Progenitor cell of endocrine pancreas (in vitro differentiated cells): ENCODE results near the gene NANOS1. TPM values are rescaled to one million over a fixed set of nuclear protein-coding genes. Genes with fewer than 3 reads are reported as not detected.

Experiments used
- DNase-seq: peaks from one replicate; pipeline ENCODE4 v3.0.0; 2021; ENCODE audit warnings: low spot score; ENCODE audit not compliant: unreplicated experiment
- H3K27ac Mint-ChIP-seq: 2 replicates; pipeline ENCODE4 v1.8.0; 2021; ENCODE audit warnings: mild to moderate bottlenecking, moderate library complexity, mixed read lengths
- H3K27me3 Mint-ChIP-seq: 2 replicates; pipeline ENCODE4 v1.8.0; 2021; ENCODE audit warnings: mixed read lengths
- H3K36me3 Mint-ChIP-seq: 2 replicates; pipeline ENCODE4 v1.8.0; 2022; ENCODE audit warnings: mixed read lengths; ENCODE audit not compliant: insufficient read depth
- H3K4me1 Mint-ChIP-seq: 2 replicates; pipeline ENCODE4 v1.8.0; 2021; ENCODE audit warnings: low read depth, mixed read lengths
- H3K4me3 Mint-ChIP-seq: 2 replicates; pipeline ENCODE4 v1.8.0; 2021; ENCODE audit warnings: low read depth, mild to moderate bottlenecking, moderate library complexity, mixed read lengths
- H3K9me3 Mint-ChIP-seq: 2 replicates; pipeline ENCODE4 v1.8.0; 2021; ENCODE audit warnings: low read depth, mixed read lengths
- total RNA-seq: library from RNA; stranded (reverse); gene quantifications from 2 replicates; pipeline ENCODE4 v1.2.1, GENCODE V29; 2021
- TF ChIP-seq, protein P1 (sequence below): fragments of 200-600 bp; sonication (generic); IDR thresholded peaks from one replicate; pipeline ENCODE4 v1.5.0; 2021; ENCODE audit warnings: antibody characterized with exemption, mild to moderate bottlenecking; ENCODE audit not compliant: unreplicated experiment

NANOS1 gene
- total RNA-seq, 1 donor from 2014 or later: 2.7 TPM

DNA sequence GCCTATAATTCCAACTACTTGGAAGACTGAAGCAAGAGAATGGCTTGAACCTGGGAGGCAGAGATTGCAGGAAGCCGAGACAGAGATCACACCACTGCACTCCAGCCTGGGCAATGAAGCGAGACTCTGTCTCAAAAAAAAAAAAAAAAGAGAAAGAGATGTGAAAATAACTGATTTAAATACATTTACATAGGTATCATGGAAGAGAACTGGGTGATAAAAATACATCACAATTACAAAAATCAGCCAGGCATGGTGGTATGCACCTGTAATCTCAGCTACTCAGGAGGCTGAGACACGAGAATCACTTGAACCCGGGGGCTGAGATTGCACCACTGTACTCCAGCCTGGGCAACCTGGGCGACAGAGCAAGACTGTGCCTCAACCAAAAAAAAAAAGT is 19.8 kb downstream of the NANOS1 start:
- peaks cover 48% of the 10 kb centered on the region for H3K36me3 Mint-ChIP-seq
- TF ChIP-seq, protein P1, sequence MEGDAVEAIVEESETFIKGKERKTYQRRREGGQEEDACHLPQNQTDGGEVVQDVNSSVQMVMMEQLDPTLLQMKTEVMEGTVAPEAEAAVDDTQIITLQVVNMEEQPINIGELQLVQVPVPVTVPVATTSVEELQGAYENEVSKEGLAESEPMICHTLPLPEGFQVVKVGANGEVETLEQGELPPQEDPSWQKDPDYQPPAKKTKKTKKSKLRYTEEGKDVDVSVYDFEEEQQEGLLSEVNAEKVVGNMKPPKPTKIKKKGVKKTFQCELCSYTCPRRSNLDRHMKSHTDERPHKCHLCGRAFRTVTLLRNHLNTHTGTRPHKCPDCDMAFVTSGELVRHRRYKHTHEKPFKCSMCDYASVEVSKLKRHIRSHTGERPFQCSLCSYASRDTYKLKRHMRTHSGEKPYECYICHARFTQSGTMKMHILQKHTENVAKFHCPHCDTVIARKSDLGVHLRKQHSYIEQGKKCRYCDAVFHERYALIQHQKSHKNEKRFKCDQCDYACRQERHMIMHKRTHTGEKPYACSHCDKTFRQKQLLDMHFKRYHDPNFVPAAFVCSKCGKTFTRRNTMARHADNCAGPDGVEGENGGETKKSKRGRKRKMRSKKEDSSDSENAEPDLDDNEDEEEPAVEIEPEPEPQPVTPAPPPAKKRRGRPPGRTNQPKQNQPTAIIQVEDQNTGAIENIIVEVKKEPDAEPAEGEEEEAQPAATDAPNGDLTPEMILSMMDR: no peak

DNA sequence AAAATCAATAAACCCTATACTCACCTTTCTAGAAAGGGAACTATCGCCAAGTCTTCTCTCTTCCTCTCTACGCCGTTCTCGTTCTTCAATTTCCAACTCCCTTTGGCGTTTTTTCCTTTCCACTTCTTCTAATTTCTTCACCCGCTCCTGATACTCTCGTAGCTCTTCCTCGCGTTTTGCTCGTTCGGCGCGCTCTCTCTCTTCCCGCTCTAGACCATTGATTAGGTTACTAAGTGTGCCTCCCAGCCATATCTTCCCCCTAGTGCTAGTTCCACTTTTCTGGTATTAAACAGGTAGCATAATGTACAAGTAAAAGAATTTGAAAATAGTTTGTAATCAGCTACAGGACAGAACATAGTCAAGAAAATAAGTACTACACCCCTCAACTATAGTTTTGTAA is 20.3 kb downstream of the NANOS1 start:
- Mint-ChIP-seq H3K27me3 (no peaks in the 10 kb centered on the region), H3K9me3 (no peaks in the 10 kb centered on the region), H3K4me1 (no peaks in the 10 kb centered on the region), H3K4me3 (no peak overlapping the region), H3K36me3 (peaks cover 50% of the 10 kb centered on the region), H3K27ac (no peak overlapping the region)
- no peak for DNase-seq
- TF ChIP-seq, protein P1: no peak

More for the DNA sequence above, 19.8 kb downstream of the NANOS1 start:
- no peaks in the 10 kb centered on the region for H3K27me3 Mint-ChIP-seq
- no peak for DNase-seq
- H3K4me1 Mint-ChIP-seq: no peaks in the 10 kb centered on the region
- no peak overlapping the region for H3K4me3 Mint-ChIP-seq
- H3K27ac Mint-ChIP-seq: no peak overlapping the region
- no peaks in the 10 kb centered on the region for H3K9me3 Mint-ChIP-seq

DNA sequence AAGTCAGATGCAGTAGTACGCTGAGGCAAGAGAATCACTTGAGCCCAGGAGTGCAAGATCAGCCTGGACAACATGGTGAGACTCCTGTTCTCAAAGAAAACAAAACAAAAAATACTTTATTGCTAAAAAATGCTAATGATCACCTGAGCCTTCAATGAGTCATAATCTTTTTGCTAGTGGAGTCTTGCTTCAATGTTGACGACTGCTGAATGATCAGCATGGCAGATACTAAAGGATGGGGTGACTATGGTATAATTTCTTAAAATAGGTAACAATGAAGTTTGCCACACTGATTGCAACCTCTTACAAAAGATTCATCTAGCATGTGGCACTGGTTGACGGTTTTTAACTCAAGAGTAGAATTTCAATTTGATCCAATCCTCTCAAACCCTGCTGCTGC is 22.3 kb downstream of the NANOS1 start:
- H3K4me1 Mint-ChIP-seq: peaks cover 2% of the 10 kb centered on the region
- H3K36me3 Mint-ChIP-seq: peaks cover 45% of the 10 kb centered on the region
- no peaks in the 10 kb centered on the region for H3K27me3 Mint-ChIP-seq
- no peak overlapping the region for H3K4me3 Mint-ChIP-seq
- H3K9me3 Mint-ChIP-seq: no peaks in the 10 kb centered on the region
- no peak for DNase-seq
- TF ChIP-seq, protein P1: no peak
- no peak overlapping the region for H3K27ac Mint-ChIP-seq

DNA sequence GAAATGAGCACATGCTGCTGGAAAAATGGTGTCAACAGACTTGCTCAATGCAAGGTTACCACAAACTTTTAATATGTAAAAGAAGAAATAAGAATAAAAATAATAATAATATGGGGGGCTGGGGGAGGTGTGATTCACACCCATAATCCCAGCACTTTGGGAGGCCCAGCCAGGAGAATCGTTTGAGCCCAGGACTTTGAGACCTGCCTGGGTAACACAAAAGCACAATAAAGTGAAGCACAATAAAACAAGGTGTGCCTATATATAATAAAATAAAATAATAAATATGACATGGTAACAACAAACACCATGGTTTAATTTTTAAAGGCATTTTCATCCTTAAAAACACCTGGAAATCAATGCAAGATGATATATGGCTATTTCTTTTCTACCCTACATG is 26.0 kb downstream of the NANOS1 start:
- TF ChIP-seq, protein P1: no peak
- no peaks in the 10 kb centered on the region for H3K9me3 Mint-ChIP-seq
- H3K36me3 Mint-ChIP-seq: peaks cover 54% of the 10 kb centered on the region
- H3K27me3 Mint-ChIP-seq: no peaks in the 10 kb centered on the region
- DNase-seq: no peak
- peaks cover 4% of the 10 kb centered on the region for H3K4me1 Mint-ChIP-seq
- no peak overlapping the region for H3K27ac Mint-ChIP-seq
- no peak overlapping the region for H3K4me3 Mint-ChIP-seq

DNA sequence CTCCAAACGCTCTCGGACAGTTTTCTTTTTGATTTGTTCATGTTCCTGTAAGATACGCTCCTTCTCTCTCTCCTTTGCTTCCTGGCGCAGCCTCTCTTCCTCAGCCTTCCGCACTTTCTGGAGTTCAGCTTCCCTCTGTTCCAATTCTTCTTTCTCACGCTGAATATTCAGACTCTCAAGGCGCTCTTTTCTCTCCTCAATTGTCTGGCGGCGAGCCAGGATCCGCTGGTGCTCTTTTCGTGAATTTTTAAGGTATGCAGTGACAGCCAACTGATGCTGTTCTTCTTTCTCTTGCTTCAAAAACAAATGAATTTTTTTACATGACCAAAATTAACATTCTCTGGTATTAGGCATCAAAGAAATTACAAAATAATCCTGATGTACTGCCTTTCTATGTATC is 28.5 kb downstream of the NANOS1 start:
- Mint-ChIP-seq H3K36me3 (peaks cover 41% of the 10 kb centered on the region), H3K27ac (peak overlapping the region; percentile 10)

More for the DNA sequence above, 28.5 kb downstream of the NANOS1 start:
- Mint-ChIP-seq H3K9me3 (no peaks in the 10 kb centered on the region), H3K4me3 (no peak overlapping the region), H3K4me1 (peaks cover 4% of the 10 kb centered on the region), H3K27me3 (no peaks in the 10 kb centered on the region)
- TF ChIP-seq, protein P1: no peak
- DNase-seq: no peak
